CD4-positive, CD25-positive, alpha-beta regulatory T cell (primary cell): ENCODE data around the gene STK35. TPM values are rescaled to one million over a fixed set of nuclear protein-coding genes. Genes with fewer than 3 reads are reported as not detected.

Experiments used
- ATAC-seq, 2 donors: fragments of 150-1000 bp; cut with Tn5 transposase; one replicate each; pipeline ENCODE4 v1.10.0; 2021; ENCODE audit warnings: low read depth in 2 of 2, moderate number of reproducible peaks in 2 of 2, moderate library complexity in 1 of 2
- DNase-seq, 3 donors: peaks; one replicate each; pipeline versions ENCODE4 v3.0.0 to v3.0.0-alpha.2; 2012 to 2022; ENCODE audit warnings: mixed read lengths in 1 of 3
- H3K27ac ChIP-seq: one replicate; pipeline ENCODE4 v1.7.0; 2013; ENCODE audit warnings: mild to moderate bottlenecking, low read length; ENCODE audit not compliant: insufficient read depth, poor library complexity, severe bottlenecking
- H3K27me3 ChIP-seq: one replicate; pipeline ENCODE4 v1.7.0; 2013; ENCODE audit warnings: low read length; ENCODE audit not compliant: control insufficient read depth, insufficient read depth
- H3K36me3 ChIP-seq: one replicate; pipeline ENCODE4 v1.7.0; 2013; ENCODE audit warnings: mild to moderate bottlenecking, low read length, moderate library complexity; ENCODE audit not compliant: control insufficient read depth, insufficient read depth
- H3K4me1 ChIP-seq: 2 replicates; pipeline ENCODE4 v1.7.0; 2013; ENCODE audit warnings: mild to moderate bottlenecking, low read length; ENCODE audit not compliant: insufficient read depth, control insufficient read depth, poor library complexity, severe bottlenecking
- H3K4me3 ChIP-seq: one replicate; pipeline ENCODE4 v1.7.0; 2013; ENCODE audit warnings: low read depth, mild to moderate bottlenecking, low read length, moderate library complexity
- H3K9me3 ChIP-seq, 2 experiments: 1 replicate in 1 of 2; 2 replicates in 1 of 2; pipeline ENCODE4 v1.7.0; 2013; ENCODE audit warnings: low read length in 2 of 2, mild to moderate bottlenecking in 1 of 2, moderate library complexity in 1 of 2; ENCODE audit not compliant: control insufficient read depth in 2 of 2
- H3K27ac Mint-ChIP-seq, 3 donors: one replicate each; pipeline ENCODE4 v1.8.0; 2020 to 2022; ENCODE audit warnings: mild to moderate bottlenecking in 3 of 3, mixed read lengths in 3 of 3, moderate library complexity in 2 of 3
- H3K27me3 Mint-ChIP-seq: one replicate; pipeline ENCODE4 v1.8.0; 2022; ENCODE audit warnings: mild to moderate bottlenecking, mixed read lengths
- H3K36me3 Mint-ChIP-seq: one replicate; pipeline ENCODE4 v1.8.0; 2020; ENCODE audit warnings: mixed read lengths
- H3K4me1 Mint-ChIP-seq, 4 donors: one replicate each; pipeline ENCODE4 v1.8.0; 2020 to 2022; ENCODE audit warnings: mixed read lengths in 4 of 4, mild to moderate bottlenecking in 1 of 4
- H3K4me3 Mint-ChIP-seq, 4 donors: one replicate each; pipeline ENCODE4 v1.8.0; 2020 to 2022; ENCODE audit warnings: mild to moderate bottlenecking in 4 of 4, mixed read lengths in 4 of 4, moderate library complexity in 3 of 4
- H3K9me3 Mint-ChIP-seq, 7 donors: one replicate each; pipeline ENCODE4 v1.8.0; 2020 to 2022; ENCODE audit warnings: mixed read lengths in 7 of 7, mild to moderate bottlenecking in 3 of 7, moderate library complexity in 2 of 7
- polyA plus RNA-seq, 4 donors: library from polyadenylated mRNA; unstranded; fragments of 300-500 nt; fragmentation: Illumina TruSeq; gene quantifications; one replicate each; pipeline ENCODE4 v1.2.3, GENCODE V29; 2021
- total RNA-seq: library from RNA; stranded (reverse); gene quantifications from one replicate; pipeline ENCODE4 v1.2.3, GENCODE V29; 2022

The STK35 gene
- total and polyA plus RNA-seq, 5 donors from 2014 or later = 5.1 to 15.7 (median 7.6) TPM

DNA sequence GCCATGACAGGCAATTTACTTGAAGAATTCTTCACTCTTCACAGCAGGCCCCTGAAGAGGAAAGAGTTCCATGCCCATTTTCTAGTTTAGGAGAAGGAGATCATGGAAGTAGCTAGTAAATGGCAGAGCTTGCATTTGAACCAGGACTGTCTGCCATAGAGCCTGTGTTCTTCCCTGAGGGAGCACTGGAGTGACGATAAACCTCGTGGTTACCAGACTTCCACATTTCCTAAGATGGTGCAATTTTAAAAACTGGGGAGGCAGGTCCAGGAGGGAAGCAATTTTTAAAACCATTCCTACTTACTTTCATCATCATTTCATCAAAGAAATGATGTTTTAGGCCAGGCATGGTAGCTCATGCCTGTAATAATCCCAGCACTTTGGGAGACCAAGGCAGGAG lies 36.8 kb downstream of the STK35 start:
- H3K4me1 Mint-ChIP-seq = peaks cover 0 to 46% (median 23%) of the 10 kb centered on the region in 4 donors
- Histone ChIP-seq H3K36me3 (peaks cover 8% of the 10 kb centered on the region), H3K9me3 (no peaks in the 10 kb centered on the region), H3K4me1 (no peaks in the 10 kb centered on the region), H3K27ac (no peak overlapping the region), H3K27me3 (no peaks in the 10 kb centered on the region), H3K4me3 (no peak overlapping the region)
- no peaks in the 10 kb centered on the region for H3K27me3 Mint-ChIP-seq
- H3K9me3 Mint-ChIP-seq = no peaks in the 10 kb centered on the region
- H3K27ac Mint-ChIP-seq = no peak overlapping the region
- H3K36me3 Mint-ChIP-seq = peaks cover 18% of the 10 kb centered on the region
- DNase-seq (no peak), ATAC-seq (no peak)
- H3K4me3 Mint-ChIP-seq = no peak overlapping the region

DNA sequence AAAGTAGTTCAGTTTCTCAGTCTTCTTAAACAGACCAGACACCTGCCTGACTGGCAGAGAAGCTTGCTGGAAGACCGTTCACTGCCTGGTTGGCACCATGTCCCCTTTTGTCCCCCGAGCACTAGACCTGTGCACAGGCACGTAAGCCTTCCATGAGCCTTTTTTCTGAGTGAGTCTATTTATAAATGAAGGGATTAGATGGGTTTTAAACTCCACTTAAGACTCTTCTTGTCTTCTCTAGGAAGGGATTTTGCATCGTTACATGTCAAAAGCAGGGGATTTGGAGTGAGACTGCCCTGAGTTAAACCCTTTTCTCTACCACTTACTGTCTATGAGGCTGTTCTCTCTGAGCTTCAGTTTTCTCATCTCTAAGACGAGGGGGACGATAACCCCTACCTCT lies 37.6 kb downstream of the STK35 start:
- no peak overlapping the region for H3K27ac ChIP-seq
- H3K27me3 ChIP-seq = no peaks in the 10 kb centered on the region
- peaks cover 10% of the 10 kb centered on the region for H3K36me3 ChIP-seq
- DNase-seq = no peak
- Mint-ChIP-seq H3K9me3 (no peaks in the 10 kb centered on the region), H3K27me3 (no peaks in the 10 kb centered on the region), H3K4me1 (peaks cover 0 to 42% (median 22%) of the 10 kb centered on the region in 4 donors), H3K4me3 (no peak overlapping the region), H3K36me3 (peaks cover 26% of the 10 kb centered on the region), H3K27ac (peak overlapping the region in 2 of 3 donors; percentile 16 to 92)
- no peaks in the 10 kb centered on the region for H3K9me3 ChIP-seq
- H3K4me3 ChIP-seq = no peak overlapping the region
- no peaks in the 10 kb centered on the region for H3K4me1 ChIP-seq
- no peak for ATAC-seq

DNA sequence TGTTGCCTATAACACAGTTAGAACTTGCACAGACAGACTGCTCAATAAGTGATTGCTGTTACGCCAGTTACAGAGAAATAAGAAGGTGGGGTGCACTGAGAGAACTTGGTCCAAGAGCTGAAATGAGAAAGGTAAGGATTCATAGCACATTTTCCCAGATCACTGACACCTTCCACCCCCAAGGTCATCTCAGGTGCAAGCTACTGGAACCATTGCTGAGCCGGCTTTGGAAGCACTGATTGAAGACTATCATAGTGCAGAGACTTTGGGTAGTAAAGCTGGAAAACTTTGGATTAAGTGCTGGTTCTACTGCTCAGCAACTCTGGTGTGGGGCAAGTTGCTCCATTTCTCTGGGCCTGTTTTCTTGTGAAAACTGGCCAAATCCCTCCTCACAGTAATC lies 38.1 kb downstream of the STK35 start:
- Mint-ChIP-seq H3K27me3 (no peaks in the 10 kb centered on the region), H3K4me3 (no peak overlapping the region), H3K36me3 (peaks cover 26% of the 10 kb centered on the region), H3K9me3 (no peaks in the 10 kb centered on the region), H3K4me1 (peaks cover 0 to 40% (median 22%) of the 10 kb centered on the region in 4 donors), H3K27ac (peak overlapping the region in 1 of 3 donors; percentile 38)
- DNase-seq (no peak), ATAC-seq (no peak)
- H3K9me3 ChIP-seq = no peaks in the 10 kb centered on the region
- peaks cover 15% of the 10 kb centered on the region for H3K36me3 ChIP-seq
- H3K27ac ChIP-seq = no peak overlapping the region
- H3K4me3 ChIP-seq = no peak overlapping the region
- no peaks in the 10 kb centered on the region for H3K4me1 ChIP-seq
- H3K27me3 ChIP-seq = no peaks in the 10 kb centered on the region

DNA sequence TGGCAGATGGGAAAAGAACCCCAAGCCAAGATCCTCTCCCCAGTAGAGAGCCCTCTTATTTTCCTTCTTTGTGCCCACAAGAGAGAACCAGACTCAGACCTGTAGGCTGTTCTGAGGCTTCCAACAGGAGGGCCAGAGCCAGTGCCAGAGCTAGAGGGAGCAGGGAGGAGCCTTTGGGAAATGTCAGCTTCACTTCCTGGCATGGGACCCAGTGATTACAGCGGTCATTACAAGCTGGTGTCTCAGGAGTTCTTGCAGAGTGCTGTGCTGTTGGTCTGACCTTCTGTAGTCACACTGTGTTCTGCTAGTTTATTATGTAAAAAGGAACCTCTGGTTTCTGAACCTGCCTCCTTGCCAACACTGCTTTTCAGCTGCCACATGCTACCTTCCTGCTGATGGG lies 38.9 kb downstream of the STK35 start:
- H3K27ac Mint-ChIP-seq = peak overlapping the region in 1 of 3 donors; percentile 11

DNA sequence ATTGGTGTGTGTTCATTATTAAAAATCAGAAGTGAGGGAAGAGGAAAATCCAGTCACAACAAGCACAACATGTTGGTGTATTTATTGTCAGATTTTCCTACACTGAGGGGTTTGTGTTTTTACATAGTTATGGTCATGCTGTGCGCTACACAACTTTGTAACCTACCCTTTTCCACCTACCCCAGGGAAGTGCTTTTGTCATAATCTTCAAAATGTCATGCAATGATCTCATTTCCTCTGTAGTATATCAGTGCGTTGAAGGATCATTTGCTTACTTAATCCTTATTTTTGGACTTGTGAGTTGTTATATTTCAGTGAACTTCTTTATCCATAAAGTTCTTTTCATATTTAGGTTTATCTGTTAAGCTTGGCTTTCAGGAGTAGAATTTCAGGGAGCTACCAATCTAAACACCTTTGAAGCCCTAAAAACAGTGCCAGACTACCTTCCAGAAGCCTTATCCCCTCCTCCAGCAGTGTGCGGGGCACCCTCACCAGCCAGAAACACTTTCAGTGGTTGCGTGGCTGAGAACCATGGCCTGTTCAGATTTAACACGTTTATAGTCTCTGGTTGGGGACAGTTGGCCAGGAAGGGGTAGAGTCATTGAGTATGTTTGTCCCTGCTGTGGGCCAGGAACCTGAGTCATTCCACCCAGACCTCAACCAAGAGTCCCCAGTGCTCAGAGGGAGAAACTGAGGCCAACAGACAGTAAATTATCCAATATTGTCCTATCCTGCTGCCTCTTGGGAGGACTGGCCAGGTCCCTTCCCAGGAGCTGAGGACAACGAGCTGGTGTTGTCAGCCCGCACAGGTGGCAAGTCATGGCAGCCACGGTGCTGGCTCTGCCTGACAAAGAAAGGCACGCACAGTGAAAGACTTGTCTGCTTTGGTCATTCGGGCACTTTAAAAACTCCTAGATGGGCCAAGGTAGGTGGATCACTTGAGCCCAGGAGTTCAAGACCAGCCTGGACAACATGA lies 40.3 kb downstream of the STK35 start:
- Mint-ChIP-seq H3K36me3 (peaks cover 28% of the 10 kb centered on the region), H3K9me3 (no peaks in the 10 kb centered on the region), H3K27ac (peak overlapping the region in 1 of 3 donors; percentile 59), H3K27me3 (no peaks in the 10 kb centered on the region), H3K4me1 (peaks cover 0 to 24% (median 18%) of the 10 kb centered on the region in 4 donors), H3K4me3 (no peak overlapping the region)
- no peaks in the 10 kb centered on the region for H3K9me3 ChIP-seq
- DNase-seq (no peak), ATAC-seq (no peak)
- H3K36me3 ChIP-seq = peaks cover 27% of the 10 kb centered on the region
- H3K27me3 ChIP-seq = no peaks in the 10 kb centered on the region
- no peak overlapping the region for H3K27ac ChIP-seq
- no peaks in the 10 kb centered on the region for H3K4me1 ChIP-seq
- H3K4me3 ChIP-seq = no peak overlapping the region

More for the DNA sequence above, 38.9 kb downstream of the STK35 start:
- Histone ChIP-seq H3K4me1 (no peaks in the 10 kb centered on the region), H3K4me3 (no peak overlapping the region), H3K36me3 (peaks cover 18% of the 10 kb centered on the region), H3K27me3 (no peaks in the 10 kb centered on the region), H3K27ac (no peak overlapping the region), H3K9me3 (no peaks in the 10 kb centered on the region)
- ATAC-seq (no peak), DNase-seq (no peak)
- Mint-ChIP-seq H3K27me3 (no peaks in the 10 kb centered on the region), H3K36me3 (peaks cover 26% of the 10 kb centered on the region), H3K4me3 (no peak overlapping the region), H3K9me3 (no peaks in the 10 kb centered on the region), H3K4me1 (peaks cover 0 to 34% (median 20%) of the 10 kb centered on the region in 4 donors)

DNA sequence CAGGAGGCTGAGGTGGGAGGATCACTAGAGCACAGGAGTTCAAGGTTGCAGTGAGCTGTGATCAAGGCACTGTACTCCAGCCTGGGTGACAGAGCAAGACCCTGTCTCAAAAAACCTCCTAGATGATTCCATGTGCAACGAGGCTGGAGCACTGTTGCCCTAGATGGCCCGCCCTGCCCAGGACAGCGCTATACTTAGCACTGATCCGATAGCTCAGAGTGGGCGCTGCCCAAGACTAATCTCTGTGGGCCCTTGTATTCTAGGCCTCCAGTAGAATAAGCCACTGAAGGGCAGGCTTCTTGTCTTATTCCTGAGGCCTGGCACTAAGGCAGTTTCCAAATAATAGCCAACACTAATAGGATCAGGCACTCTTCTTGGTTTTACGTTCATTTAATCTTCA lies 41.0 kb downstream of the STK35 start:
- H3K4me3 Mint-ChIP-seq = no peak overlapping the region
- H3K9me3 Mint-ChIP-seq = no peaks in the 10 kb centered on the region
- H3K9me3 ChIP-seq = no peaks in the 10 kb centered on the region
- H3K36me3 Mint-ChIP-seq = peaks cover 24% of the 10 kb centered on the region
- no peaks in the 10 kb centered on the region for H3K4me1 ChIP-seq
- H3K27ac Mint-ChIP-seq = peak overlapping the region in 1 of 3 donors; percentile 23
- no peak overlapping the region for H3K27ac ChIP-seq
- H3K4me1 Mint-ChIP-seq = peaks cover 0 to 17% (median 16%) of the 10 kb centered on the region in 4 donors
- H3K27me3 ChIP-seq = no peaks in the 10 kb centered on the region
- DNase-seq (no peak), ATAC-seq (no peak)
- no peak overlapping the region for H3K4me3 ChIP-seq
- H3K27me3 Mint-ChIP-seq = no peaks in the 10 kb centered on the region
- peaks cover 32% of the 10 kb centered on the region for H3K36me3 ChIP-seq

DNA sequence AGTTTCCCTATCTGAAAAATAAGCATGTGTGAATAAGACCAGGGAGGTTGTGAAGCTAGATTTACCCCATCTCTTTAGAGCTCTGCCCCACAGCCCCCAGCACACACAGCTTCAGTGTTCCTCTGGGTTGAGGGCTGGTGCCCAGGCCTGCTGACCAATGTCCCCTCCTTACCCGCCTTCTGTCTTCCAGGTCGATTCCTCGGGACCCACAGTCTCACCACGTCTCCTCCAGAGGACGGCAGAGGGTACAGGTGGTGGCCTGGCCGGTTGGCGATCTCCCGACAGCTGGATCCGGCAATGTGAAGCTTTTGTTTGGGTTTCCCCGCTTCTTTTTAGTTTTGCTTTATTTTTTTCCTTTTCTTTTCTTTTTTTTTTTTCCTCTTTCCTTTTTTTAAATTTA lies 42.0 kb downstream of the STK35 start:
- Histone ChIP-seq H3K27me3 (no peaks in the 10 kb centered on the region), H3K4me3 (no peak overlapping the region), H3K36me3 (peaks cover 32% of the 10 kb centered on the region), H3K9me3 (no peaks in the 10 kb centered on the region), H3K27ac (no peak overlapping the region), H3K4me1 (no peaks in the 10 kb centered on the region)
- H3K9me3 Mint-ChIP-seq = no peaks in the 10 kb centered on the region
- no peak for ATAC-seq
- peaks cover 0 to 11% (median 8%) of the 10 kb centered on the region in 4 donors for H3K4me1 Mint-ChIP-seq
- H3K4me3 Mint-ChIP-seq = peak overlapping the region in 1 of 4 donors; percentile 69
- peaks cover 31% of the 10 kb centered on the region for H3K36me3 Mint-ChIP-seq
- H3K27ac Mint-ChIP-seq = no peak overlapping the region
- no peak for DNase-seq
- no peaks in the 10 kb centered on the region for H3K27me3 Mint-ChIP-seq
